ENCODE measurements around the gene SNAP25.

GRCh38 chr20:10319855-10320254 is 101.2 kb downstream of the SNAP25 start:
- TF ChIP-seq, protein P1, sequence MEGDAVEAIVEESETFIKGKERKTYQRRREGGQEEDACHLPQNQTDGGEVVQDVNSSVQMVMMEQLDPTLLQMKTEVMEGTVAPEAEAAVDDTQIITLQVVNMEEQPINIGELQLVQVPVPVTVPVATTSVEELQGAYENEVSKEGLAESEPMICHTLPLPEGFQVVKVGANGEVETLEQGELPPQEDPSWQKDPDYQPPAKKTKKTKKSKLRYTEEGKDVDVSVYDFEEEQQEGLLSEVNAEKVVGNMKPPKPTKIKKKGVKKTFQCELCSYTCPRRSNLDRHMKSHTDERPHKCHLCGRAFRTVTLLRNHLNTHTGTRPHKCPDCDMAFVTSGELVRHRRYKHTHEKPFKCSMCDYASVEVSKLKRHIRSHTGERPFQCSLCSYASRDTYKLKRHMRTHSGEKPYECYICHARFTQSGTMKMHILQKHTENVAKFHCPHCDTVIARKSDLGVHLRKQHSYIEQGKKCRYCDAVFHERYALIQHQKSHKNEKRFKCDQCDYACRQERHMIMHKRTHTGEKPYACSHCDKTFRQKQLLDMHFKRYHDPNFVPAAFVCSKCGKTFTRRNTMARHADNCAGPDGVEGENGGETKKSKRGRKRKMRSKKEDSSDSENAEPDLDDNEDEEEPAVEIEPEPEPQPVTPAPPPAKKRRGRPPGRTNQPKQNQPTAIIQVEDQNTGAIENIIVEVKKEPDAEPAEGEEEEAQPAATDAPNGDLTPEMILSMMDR (conservative IDR thresholded peaks at IDR 0.05) = no peak
- no peak for TF ChIP-seq EZH2 (IDR thresholded peaks at IDR 0.05; ENCODE audit: low read depth)

All from PC-9 (cell line).